NCI-H524 treated with DMSO at 0.1 percent for 48 hours (cell line): Measurements from ENCODE around the gene ATF7.
"Not testable (repeated sequence)": the region's sequence is repeated elsewhere in the genome, so short reads cannot be mapped to it uniquely, and the experiment has no call there.

ENCODE experiments used
- DNase-seq: peaks from one replicate; lab custom pipeline; 2025; lab: John Stamatoyannopoulos, UW

ATF7 gene

DNA sequence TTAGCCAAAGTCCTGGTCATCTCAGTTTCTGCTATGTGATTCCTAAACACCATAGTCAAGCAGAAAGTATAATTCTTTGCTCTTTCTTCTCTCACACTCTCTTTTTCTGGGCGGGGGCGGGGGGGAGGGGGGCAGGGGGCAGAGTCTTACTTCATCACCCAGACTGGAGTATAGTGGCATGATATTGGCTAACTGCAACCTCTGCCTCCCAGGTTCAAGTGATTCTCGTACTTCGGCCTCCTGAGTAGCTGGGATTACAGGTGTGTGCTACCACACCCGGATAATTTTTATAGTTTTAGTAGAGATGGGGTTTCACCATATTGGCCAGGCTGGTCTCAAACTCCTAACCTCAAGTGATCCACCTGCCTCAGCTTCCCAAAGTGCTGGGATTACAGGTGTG, 60.8 kb downstream of the ATF7 start:
- not testable (repeated sequence) for DNase-seq

DNA sequence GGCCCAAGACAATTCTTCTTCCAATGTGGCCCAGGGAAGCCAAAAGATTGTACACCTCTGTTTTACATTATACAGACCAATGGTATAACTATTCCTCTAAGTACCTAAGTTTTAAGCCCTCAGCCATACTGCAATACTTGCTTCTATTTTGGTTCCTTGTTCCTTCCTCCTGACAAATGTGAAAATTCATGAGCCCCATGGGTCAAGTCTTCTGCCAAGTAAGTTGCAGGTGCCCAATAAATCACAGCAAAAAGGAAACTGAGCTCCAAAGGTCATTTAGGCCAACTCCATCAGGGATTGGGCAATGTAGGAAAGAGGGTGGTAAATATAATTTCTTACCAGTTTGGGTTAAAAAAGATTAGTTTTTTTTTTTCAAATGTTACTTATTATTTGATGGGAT, 61.2 kb downstream of the ATF7 start:
- DNase-seq: no peak

DNA sequence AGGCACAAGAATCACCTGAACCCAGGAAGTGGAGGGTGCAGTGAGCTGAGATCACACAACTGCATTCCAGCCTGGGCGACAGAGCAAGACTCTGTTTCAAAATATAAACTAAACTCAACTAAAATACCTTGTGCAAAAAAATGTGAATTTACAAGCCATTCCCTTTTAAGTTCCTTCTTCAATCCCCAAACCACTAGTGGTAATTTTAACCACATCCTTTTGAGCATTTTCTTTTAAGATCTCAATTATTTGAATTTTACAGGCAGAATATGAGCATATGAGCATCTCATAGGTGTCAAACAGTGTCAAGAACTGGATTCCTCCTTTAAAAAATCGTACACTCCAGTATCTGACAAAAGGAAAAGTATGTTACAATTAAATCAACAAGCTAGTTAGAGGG, 61.9 kb downstream of the ATF7 start:
- no peak for DNase-seq

DNA sequence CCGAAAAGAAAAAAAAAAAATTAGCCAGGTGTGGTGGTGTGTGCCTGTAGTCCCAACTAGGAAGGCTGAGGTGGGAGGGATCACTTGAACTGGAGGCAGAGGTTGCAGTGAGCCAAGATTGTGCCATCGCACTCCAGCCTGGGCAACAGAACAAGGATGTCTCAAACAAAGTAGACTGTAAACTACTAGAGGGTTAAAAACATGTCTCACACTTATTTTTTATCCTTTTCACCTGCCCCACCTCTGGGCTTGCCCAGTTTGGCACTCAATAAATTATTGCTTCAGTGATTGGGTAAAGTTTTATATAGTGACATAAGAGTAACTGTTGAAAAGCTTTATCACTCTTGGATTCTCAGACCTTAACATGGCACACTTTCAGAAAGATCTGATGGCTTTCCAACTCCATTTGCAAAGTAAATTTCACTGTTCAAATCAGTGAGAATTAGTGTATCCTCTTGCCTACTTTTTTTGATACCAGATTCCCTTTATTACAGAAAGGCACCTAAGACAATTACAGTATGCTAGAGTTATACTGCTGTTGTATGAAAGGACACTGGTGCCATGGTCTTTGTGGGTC, 62.6 kb downstream of the ATF7 start:
- no peak for DNase-seq

DNA sequence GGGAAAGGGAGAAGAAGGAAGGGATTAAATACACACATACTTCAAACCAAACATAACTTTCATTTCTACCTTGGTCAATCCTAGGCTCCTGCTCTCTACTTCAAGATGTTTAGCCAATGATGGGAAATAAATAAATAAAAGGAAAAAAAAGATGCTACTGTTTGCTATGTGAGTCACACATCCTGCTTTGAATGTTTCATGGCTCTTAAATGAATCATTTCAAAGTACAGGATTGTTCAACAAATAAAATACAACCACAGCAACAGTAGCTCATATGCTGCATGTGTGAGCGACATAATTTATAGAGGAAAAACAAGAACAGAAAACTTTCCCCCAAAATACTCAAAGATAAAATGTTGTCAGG, 64.6 kb downstream of the ATF7 start:
- no peak for DNase-seq

DNA sequence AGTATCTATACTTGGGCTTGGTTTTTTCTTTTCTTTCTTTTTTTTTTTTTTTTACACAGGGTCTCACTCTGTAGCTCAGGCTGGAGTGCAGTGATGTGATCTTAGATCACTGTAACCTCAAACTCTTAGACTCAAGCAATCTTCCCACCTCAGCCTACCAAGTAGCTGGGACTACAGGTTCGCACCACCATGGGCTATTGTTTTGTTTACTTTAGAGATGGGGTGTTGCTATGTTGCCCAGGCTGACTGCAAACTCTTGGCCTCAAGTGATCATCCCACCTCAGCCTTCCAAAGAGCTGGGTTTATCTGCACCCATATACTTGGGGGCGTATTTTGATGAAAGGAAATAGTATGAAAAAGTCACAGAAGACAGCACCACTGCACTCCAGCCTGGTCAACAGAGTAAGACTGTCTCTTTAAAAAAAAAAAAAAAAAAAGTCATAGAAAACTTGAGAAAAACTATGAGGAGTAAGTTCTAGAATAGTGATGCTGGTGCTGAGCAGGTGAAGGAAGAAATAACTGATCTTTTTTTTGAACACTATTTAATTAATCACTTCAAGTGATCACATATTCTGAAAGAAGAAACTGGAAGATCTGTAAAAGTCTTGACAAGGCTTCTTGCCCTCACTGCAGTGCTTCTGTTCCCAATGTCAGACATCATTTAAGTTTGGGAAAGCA, 65.1 kb downstream of the ATF7 start:
- no peak for DNase-seq

DNA sequence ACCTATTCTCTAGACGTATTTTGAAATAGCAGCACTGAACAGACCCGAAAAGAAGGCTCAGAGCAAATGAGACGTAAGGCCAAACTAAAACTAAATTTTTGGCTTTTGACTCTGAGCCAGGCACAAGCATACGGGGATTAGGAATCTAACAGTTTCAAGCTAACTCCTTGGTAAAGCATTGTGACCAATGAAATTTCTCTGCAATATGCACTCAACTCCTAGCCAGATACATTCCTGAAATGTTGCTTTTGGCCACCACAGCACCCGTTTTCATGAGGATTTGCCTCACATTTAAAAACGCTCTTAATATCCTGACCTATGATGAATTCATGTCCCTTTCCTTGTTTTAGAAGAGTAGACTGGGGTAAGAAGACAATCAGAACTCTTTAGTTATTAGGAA, 65.8 kb downstream of the ATF7 start:
- no peak for DNase-seq

DNA sequence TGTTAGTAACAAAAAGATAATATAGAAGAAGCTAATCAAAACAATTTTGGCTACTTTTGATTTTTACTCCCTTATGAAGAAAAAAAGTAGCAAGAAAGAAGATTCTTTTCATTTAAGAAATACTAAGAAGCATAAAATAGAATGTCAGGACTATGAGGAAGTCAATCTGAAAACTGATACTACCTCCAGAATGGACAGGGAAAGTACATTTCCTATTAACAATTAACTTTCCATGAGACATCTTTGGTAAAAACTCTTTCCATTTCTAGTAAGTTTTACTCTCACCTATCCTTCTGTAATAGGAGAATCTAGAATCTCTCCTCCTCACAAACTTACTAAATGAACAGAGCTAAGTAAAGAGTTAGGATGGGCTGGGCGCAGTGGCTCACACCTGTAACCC, 67.6 kb downstream of the ATF7 start:
- no peak for DNase-seq

DNA sequence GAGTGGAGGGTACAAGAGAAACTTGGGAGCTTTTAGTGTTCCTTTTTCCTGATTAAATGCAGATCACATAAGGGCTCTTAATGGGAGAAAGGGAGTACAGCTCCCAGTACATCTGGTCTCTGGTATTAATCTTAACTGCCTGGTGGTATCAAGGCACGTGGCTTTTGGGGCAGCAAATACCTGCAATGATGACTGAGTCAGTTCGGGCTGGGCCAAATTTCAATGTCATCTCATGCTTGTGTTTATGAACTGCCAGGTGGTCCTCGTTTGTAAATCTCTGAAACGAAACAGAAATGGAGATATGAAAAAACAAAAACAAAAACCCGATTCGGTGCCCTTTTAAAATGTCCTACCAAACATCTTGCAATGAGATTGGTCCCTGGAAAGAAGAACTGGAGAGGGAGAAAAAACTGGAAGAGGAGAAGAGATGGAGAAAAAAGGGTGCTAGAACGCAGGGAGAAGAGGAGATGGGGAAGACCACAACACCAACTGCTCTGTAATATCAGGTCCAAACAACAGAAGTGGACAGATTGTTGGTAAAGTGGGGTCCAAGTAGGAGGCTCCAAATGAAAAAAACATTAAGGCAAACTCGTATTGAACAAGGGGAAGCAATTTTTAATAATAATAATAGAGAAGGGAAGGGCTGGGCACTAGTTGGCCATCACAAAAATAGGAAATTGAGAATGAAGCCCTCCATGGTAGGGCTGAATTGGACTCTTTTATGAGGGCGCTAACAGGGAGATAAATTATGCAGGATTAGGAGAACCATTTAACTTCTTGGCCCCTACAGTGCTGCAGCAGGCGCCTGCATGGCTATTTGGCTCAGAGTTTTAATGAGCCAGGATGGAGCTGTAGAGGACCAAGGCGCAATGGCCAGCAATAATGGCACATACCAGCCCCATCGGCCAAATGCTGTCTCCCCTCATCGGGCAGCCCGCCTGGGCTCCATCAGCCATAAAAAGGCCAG, 73.5 kb downstream of the ATF7 start:
- no peak for DNase-seq

DNA sequence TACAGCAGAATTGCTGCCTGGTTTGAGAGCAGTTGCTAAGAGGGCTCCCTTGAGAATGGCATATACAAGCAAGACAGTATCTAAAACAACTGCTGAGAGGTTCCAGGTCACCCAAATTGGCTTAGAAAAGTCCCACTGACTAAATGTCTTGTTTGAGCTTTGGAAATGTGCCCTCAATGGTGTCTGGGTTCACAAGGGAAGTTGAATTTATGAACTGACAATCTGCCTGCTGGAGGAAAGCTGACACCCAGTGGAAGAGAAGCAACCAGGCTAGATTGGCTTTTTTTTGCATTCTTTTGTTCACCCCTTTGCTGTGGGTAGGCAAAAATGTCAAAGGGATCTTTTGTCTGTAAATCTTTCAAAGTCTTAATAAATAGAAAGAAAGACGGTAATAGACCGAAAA, 74.3 kb downstream of the ATF7 start:
- no peak for DNase-seq

DNA sequence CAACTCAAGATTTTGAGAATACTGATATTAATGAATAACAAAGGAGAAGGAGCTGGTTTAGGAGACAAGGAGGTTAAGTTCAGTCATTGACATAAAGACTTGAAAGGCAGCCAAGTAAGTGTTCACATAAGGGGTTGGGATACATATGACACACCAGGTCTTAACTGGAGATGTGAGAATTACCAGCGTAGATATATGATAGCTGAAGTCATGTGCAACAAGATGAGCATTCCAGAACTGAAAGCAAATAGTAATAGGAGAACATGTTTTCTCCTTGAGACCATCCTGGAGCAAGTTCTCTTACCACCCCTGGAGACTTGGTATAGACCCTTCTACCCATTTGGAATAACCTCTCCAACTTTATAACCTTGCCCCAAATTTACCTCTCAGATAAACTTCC, 75.6 kb downstream of the ATF7 start:
- no peak for DNase-seq

DNA sequence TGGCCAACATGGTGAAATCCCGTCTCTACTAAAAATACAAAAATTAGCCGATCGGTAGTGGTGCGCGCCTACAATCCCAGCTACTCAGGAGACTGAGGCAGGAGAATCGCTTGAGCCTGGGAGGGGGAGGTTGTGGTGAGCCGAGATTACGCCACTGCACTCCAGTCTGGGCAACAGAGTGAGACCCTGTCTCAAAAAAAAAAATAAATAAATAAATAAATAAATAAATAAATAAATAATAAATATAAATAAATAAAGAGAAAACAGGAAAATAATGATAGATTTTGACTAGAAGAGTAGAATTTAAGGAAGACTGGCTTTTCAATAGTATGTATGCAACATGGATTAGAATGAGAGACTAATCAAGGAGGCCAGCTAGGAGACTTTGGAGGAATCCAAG, 76.1 kb downstream of the ATF7 start:
- DNase-seq: not testable (repeated sequence)

DNA sequence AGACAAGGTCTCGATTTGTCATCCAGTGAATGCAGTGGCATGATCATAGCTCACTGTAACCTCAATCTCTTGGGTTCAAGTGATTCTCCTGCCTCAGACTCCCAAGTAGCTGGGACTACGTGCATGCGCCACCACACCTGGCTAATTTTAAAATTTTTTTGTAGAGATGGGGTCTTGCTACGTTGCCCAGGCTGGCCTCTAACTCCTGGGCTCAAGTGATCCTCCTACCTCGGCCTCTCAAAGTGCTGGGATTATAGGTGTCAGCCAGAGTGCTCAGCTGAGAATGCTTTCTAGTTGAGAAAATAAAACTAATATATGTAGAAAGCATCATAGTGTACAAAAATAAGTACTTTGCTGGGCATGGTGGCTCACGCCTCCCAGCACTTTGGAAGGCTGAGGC, 77.8 kb downstream of the ATF7 start:
- not testable (repeated sequence) for DNase-seq

DNA sequence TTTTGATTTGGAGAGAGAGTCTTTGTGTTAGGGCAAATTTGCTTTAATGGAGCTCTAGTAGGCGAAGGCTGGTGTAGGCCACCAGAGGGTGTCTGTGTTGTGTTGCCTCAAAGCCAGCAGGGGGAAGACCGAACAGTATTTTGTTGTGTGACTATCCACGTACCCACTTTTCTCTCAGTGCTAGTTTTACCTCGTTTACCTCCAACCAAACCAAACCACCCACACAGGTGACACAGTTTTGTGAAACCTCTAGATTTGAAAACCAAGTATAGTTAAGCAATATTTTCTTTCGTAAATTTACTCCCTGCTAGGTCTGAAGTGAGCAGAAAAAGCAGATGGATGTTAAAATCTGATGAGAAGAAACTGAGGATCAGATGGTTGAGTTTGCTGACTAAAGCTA, 82.6 kb downstream of the ATF7 start:
- DNase-seq: no peak

DNA sequence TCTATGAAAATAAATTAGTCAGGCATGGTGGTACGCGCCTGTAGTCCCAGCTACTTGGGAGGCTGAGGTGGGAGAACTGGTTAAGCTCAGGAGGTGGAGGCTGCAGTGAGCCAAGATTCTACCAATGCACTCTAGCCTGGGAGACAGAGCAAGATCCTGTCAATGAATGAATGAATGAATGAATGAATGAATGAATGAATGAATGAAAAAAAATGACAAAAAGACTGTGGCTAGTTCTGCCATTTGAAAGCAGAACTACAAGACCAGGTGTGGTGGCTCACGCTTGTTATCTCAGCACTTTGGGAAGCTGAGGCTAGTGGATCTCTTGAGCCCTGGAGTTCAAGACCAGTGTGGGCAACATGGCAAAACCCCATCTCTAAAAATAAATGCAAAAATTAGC, 86.7 kb downstream of the ATF7 start:
- no peak for DNase-seq

DNA sequence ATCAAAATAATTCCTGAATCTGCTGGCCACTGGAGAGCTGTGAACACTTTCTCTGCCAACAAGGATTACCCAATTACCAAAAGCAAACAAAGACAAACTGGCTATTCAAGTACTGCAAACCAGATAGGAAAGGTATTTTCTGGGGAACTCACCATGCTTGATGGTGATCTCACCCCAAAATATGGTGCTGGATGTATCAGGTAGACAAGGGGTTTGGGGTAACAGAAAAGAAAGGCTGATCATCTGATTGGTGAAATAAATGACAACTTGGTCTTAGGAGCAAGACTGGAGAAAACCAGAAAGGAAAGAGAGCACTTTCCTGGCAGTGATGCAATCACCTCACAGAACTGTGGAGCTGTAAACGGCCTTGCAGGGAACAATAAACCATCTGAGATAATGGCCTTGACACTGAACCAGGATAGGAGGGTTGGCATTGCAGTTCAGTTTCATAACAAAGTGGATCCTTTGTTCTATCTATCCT, 87.9 kb downstream of the ATF7 start:
- no peak for DNase-seq

DNA sequence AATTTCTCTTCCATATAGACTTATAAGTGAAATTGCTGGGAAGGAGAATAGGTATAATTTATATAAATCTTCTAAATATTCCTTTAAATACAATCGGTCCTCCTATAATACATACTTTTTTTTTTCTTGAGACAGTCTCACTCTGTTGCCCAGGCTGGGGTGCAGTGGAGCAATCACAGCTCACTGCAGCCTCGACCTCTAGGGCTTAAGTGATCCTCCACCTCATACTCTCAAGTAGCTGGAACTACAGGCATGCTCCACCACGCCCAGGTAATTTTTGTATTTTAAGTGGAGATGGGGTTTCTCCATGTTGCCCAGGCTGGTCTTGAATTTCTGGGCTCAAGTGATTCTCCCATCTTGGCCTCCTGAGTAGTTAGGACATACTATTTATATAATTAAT, 89.2 kb downstream of the ATF7 start:
- DNase-seq: no peak

DNA sequence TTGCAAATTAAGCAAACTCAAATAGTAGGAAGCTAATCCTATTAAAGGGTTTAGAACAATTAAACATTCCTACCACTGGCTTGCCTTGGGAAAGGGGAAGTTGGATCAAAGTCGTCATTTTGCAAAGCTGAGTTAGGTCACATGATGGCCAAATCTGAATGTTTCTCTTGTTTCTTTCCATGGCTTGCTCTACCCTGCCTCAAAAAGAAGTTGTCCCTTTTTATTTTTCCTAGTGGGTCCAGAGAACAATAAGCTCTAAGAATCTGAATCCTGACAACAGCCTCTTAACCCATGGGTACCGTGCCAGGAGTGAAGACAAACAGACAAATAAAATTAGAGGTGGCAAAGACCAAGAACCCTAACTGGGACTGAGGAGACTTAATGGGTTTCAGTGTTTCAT, 92.7 kb downstream of the ATF7 start:
- no peak for DNase-seq

DNA sequence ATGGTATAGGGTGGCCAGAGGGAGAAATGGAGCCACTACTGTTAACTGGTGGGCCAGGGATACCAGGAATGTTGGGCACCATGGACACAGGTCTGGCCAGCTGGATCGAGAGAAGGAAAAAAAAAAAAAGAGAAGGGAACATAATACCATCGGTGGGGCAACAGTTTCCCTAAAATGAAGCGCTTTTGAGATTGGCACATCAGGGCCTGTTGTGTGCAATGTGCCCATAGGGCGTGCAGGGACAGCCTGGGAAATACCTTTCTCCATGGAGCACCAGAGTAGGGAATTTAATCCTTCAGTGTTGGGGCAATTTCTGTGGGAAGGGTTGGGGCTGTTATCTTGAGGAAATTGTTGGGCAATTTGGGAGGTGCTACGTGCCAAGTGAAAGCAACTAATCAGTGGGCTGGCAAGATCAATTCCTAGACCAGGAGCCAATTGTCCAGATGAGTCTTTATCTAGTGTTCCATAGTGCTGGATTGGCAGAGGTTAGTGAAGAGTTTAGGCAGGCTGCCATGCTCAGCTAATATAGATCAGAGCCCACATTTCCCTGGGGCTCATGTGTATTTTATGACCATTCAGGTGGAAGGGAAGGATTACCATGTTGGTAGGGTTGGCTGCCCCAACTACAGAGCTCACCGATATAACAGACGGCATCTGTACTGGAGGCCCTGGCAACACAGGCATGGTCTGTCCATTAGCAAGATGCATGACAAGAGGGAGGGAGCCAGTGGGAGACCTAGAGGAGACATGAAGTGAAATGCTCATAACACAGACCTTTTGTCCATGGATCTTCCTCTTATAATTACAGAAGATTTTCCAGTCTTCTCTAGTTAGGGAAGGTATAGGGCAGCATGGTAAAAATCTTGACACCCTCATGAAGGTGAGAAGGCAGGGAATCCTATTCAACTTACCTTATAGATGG, 93.4 kb downstream of the ATF7 start:
- no peak for DNase-seq

DNA sequence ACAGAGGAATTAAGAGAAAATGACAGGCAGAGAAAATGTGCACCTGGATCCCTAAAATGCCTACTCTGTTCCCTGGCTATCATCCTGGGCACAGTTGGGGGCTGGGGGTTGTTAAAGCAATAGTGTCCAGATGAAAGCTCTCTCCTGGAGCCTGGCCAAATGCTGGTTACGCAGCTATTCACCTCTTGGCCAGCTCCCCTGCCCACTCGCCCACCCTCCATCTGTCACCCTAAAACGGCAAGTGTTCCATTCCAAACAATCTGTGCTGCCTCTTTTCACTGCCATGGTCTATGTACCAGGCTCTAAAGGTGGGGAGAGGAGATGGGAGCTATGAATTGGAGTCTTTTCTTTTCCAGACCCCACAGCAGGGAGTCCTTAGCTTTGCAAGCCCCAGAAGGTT, 94.2 kb downstream of the ATF7 start:
- peak; percentile 72 for DNase-seq

DNA sequence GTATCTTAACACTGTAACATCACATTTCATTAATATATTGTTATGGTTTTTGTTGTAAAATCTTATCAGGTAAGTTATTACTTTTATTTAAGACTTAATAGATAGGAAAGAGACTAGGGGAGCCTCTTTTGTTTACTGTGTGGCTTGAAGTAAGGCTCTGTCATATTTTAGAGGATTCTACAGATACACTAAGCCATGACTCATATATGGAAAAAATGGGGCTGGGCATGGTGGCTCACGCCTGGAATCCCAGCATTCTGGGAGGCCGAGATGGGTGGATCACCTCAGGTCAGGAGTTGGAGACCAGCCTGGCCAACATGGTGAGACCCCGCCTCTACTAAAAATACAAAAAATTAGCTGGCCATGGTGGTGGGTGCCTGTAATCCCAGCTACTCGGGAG, 95.3 kb downstream of the ATF7 start:
- no peak for DNase-seq

DNA sequence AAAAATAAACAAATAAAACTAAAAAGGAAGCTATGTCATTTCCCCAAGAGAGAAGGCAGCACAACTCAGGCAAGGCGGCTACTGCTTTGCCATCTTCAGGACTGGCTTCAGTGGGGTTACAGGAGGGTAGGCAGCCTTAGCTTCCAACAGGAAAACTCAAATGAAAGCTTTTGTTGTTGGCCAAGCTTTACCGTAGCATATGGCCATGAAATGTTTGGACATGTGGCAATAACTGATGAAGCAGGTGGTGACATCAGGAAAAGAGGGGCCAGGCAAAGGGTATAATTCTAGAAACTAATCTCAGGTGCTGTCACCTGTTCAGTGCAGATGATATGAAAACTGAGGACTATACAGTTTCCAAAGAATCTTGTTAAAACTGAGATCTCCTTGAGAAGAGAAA, 96.1 kb downstream of the ATF7 start:
- peak; percentile 51 for DNase-seq
